ENCODE measurements around the gene PRKRA.
"Not testable (repeated sequence)": the region's sequence is repeated elsewhere in the genome, so short reads cannot be mapped to it uniquely, and the experiment has no call there.

Gene PRKRA

DNA sequence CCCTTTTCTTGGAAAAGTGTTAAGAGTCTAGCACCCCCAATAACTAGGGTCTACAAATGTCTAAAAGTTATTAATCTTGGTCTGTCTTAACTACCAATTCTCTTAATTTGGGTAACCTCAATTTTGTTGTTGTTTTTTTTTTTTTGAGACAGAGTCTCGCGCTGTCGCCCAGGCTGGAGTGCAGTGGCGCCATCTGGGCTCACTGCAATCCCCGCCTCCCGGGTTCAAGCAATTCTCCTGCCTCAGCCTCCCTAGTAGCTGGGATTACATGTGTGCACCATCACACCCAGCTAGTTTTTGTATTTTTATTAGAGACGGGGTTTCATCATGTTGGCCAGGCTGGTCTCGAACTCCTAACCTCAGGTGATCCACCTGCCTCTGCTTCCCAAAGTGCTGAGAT, 38.5 kb downstream of the PRKRA start:
- DNase-seq = not testable (repeated sequence)

GRCh38 chr2:178412047-178412446, 38.9 kb downstream of the PRKRA start:
- DNase-seq = no peak

DNA sequence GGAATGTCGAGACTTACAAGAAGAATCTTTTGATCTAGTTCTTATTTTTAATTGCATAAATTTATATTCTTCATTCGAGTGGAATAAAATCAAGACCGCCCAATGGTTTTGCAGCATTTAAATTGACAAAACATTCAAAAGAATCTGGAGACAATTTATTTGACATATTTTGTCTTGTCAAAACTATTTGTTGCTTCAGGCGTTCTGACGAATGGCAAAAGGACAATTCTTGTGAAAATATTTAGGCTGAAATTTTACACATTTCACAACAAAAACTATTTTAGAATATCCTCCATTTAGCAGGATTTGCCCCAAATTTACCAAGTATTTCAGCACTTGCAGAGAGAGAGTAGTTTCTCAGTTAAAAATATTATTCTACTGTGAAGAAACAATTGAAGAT, 41.7 kb downstream of the PRKRA start:
- no peak for DNase-seq

- no peak for DNase-seq
Observed at GRCh38 chr2:178404368-178404767, 46.6 kb downstream of the PRKRA start.

GRCh38 chr2:178403671-178404306, 47.2 kb downstream of the PRKRA start:
- DNase-seq = no peak

GRCh38 chr2:178401994-178402437, 49.0 kb downstream of the PRKRA start:
- DNase-seq = no peak

DNA sequence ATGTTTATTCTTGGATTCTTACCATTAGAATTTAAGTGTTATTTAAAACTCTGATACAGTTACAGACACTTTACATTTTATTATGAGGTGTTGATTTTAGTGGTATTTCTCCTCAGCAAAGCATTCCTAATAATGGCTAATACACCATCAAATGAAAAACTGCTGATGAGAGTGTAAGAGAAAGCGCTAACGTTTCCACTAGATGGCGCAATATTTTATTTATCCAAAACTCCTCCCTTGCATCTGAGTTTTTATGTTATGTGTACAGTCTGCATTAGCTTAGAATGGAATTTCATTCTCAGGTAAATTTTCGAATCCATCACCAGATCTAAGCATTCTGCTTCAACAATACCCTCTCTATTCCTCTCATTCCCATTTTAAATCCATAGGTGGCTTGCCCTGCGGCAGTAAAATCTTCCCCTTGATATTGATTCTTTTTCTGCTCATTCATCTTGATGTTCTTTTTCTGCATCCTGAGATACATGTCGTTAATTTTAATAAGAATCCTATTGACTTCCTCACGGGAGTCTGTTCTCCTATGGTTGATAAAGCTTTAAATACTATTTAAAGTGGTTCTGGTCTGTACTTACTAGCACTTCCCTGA, 53.9 kb downstream of the PRKRA start:
- peak; percentile 54 for DNase-seq

DNA sequence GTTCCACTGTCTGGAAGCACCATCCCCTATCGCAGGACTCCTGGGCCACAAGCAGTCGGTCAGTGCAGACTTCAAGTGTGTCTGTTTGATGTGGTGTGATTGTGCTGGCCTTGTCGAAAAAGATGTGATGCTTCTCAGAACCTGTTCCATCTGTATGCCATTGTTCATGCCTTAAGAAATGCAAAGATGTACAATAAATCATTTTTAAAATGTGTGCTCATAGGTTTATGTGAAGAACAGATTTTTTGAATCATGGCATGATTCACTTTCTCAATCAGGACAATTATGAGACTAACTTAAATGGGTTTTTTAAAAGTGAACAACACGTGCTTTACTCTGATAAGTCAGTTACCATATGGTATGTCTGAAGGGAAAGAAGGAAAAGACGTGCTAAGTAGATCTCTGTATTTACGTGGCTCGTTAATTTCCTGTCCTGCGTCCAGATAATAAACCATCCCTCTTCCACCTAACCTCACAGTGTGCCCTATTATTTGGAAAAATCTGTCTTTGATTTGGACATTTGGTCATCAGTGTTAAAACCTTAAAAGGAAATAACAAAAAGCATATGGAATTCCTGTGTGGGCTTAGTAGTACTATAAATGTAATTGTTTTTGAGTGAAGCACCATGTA, 54.9 kb downstream of the PRKRA start:
- no peak for DNase-seq

DNA sequence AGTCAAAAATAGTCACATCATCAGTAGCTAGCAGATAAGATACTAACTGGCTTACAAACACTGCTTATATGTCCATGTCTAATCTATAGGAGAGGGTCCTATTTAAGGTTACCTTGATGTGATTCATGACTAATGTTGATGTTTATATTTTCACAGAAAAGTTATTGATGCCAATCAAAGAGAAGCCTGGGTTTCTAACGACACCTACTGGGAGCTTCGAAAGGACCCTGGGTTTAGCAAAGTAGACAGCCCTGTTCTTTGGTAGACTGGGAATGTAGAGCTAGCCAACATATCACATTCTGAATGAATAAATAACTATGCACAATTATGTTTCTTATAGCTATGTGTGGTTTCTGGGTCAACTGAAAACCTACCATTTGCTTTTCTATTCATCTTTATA, 55.7 kb downstream of the PRKRA start:
- no peak for DNase-seq

DNA sequence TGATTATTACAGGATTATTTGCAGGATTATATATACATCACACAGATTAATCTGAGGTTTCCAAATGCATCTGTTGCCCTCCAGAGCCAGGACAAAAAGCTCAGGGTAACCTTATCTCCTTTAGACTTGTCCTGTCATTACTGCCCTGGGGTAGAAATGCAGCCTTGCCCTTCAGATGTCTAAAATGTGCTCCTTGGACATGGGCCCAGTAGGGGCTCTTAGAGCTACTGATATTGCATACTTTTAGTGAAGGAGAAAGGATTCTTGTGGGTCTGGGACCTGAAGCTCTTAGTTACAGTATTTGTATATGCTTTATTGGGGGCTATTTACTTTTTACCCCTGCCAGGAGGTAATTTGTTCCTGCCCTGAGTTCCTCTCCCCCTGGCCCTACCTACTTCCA, 56.1 kb downstream of the PRKRA start:
- DNase-seq = no peak

DNA sequence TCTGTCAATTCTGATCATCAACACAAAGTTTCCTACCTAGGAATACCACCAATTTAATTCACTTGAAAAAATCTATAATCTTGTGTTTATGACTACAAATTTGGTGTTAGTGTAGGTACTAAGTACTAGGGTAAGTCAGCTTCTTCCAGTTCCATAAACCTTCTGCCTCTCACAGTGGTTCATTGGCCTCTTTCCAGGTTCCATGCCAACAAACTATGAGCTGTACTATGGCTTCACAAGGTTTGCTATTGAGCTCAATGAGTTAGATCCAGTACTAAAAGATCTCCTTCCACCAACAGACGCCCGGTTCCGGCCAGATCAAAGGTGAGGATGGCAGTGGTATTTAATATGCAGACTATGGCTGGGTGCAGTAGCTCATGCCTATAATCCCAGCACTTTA, 58.8 kb downstream of the PRKRA start:
- no peak for DNase-seq

DNA sequence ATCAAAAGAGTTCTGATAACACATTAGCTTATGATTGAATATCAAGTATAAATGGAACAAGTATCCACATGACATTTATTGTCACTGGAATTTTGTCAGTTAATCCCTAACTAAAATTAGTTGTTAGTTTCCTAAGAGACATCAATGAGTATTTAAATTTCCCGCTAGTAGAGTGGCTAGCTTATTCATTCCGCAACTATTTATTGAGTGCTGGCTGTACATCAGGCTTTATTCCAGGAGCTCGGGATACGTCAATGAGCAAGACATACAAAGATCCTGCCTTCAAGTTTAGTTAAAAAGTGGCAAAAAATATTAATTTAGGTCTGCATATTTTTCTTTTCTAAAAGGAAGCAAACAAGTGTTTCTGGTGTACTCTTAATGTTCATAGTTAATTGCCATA, 59.3 kb downstream of the PRKRA start:
- DNase-seq = no peak

- DNase-seq = no peak
Observed at GRCh38 chr2:178388287-178388686, 62.7 kb downstream of the PRKRA start.

DNA sequence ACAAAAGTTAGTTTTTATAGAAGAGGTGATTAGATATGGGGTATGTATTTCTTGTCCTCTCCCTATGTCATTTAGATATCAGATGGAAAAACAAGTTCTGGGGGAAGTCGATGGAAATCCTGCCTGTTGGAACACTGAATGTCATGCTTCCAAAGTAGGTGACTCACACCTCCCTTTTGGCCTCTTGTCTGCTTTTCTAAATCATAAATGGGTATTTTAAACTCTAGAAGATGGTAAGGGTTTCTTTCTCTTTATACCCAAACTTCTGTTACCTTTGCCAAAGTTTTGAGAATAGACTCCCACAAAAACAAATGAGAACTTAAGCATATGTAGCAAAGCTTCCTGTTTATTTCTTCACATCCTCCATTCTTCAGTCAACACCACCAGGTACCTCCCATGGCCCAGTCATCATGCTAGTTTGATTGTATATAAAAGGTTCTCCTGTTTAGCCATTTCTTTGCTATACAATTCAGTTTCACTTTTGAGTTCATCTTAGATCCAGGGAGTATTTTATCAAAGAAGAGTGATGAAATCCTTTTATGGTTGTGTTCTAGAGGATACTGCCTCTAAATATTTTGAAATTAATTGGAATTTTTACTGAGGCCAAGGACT, 63.9 kb downstream of the PRKRA start:
- DNase-seq = no peak

DNA sequence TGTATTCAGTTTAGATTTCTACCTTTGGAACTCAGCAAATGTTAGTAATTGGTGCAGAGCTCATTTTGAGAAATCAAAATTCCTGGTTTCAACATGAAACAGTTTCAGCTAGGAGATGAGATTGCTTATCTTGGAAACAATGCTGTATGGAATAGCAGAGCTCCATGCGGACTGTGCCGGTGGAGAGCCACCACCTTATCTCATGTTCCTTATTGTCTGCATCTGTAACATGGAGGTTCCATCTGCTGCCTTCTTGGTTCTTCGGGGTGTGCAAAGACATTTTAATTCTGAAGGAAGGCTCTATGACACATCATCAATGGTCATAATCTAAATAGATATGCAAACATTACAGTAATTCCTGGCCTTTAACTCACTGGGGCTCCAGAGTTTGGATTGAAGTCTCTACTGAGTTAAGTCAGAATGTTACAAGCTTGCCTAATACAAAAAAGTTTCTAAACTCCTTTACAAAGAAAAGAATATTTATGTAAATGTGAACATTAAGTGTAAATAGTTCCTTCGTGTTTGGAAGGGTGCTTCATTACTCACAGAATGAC, 65.3 kb downstream of the PRKRA start:
- DNase-seq = no peak

GRCh38 chr2:178383718-178384117, 67.3 kb downstream of the PRKRA start:
- no peak for DNase-seq

Data from CD4-positive, alpha-beta T cell treated with Interleukin-10 for 1 hour (primary cell).